8988T (cell line): ENCODE data around the gene MKLN1.
A peak's percentile ranks its signal among the peaks of the same experiment; 100 is the strongest.
"Not testable (repeated sequence)": the region's sequence is repeated elsewhere in the genome, so short reads cannot be mapped to it uniquely, and the experiment has no call there.

ENCODE experiments used
- DNase-seq: peaks from one replicate; pipeline ENCODE4 v3.0.0; 2011

Gene MKLN1

GRCh38 chr7:131327626-131328376, at the start of gene MKLN1:
MKLN1 (plus strand) TSS chr7:131327876; CDS start chr7:131327900, 24 bp downstream.
- DNase-seq, result peak; percentile 74

GRCh38 chr7:131279044-131279443, 48.6 kb upstream of the MKLN1 start:
- DNase-seq, result no peak

GRCh38 chr7:131281266-131282048, 46.2 kb upstream of the MKLN1 start:
- DNase-seq, result no peak

- DNase-seq, result no peak
Measured at GRCh38 chr7:131284702-131285419, 42.8 kb upstream of the MKLN1 start.

- no peak for DNase-seq
Measured at GRCh38 chr7:131285556-131285955, 42.1 kb upstream of the MKLN1 start.

GRCh38 chr7:131288450-131288849, 39.2 kb upstream of the MKLN1 start:
- no peak for DNase-seq

GRCh38 chr7:131289051-131289450, 38.6 kb upstream of the MKLN1 start:
- DNase-seq, result no peak

- DNase-seq, result no peak
Measured at GRCh38 chr7:131292141-131292905, 35.4 kb upstream of the MKLN1 start.

- DNase-seq, result no peak
Measured at GRCh38 chr7:131293018-131293417, 34.7 kb upstream of the MKLN1 start.

- DNase-seq, result no peak
Measured at GRCh38 chr7:131294553-131294952, 33.1 kb upstream of the MKLN1 start.

- no peak for DNase-seq
Measured at GRCh38 chr7:131298608-131298992, 29.1 kb upstream of the MKLN1 start.

GRCh38 chr7:131299074-131299473, 28.6 kb upstream of the MKLN1 start:
- DNase-seq, result no peak

GRCh38 chr7:131300078-131300477, 27.6 kb upstream of the MKLN1 start:
- DNase-seq, result no peak

- no peak for DNase-seq
Measured at GRCh38 chr7:131300572-131301466, 26.9 kb upstream of the MKLN1 start.

GRCh38 chr7:131302446-131302845, 25.2 kb upstream of the MKLN1 start:
- no peak for DNase-seq

GRCh38 chr7:131302876-131303707, 24.6 kb upstream of the MKLN1 start:
- no peak for DNase-seq

GRCh38 chr7:131305152-131305551, 22.5 kb upstream of the MKLN1 start:
- no peak for DNase-seq

GRCh38 chr7:131306041-131306440, 21.6 kb upstream of the MKLN1 start:
- DNase-seq, result not testable (repeated sequence)

- no peak for DNase-seq
Measured at GRCh38 chr7:131306777-131307176, 20.9 kb upstream of the MKLN1 start.

GRCh38 chr7:131307627-131308026, 20.0 kb upstream of the MKLN1 start:
- DNase-seq, result no peak

- no peak for DNase-seq
Measured at GRCh38 chr7:131312838-131313237, 14.8 kb upstream of the MKLN1 start.
